GM21381 (cell line): ENCODE results near the gene TNFAIP2.
"Not testable (repeated sequence)": the region's sequence is repeated elsewhere in the genome, so short reads cannot be mapped to it uniquely, and the experiment has no call there.

Experiments used
- ATAC-seq: cut with Tn5 transposase; IDR thresholded peaks from one replicate; pipeline ENCODE4 v1.9.1; 2021; ENCODE audit warnings: mild to moderate bottlenecking, moderate library complexity; ENCODE audit not compliant: unreplicated experiment

The TNFAIP2 gene

GRCh38 chr14:103105580-103106150 lies 17.6 kb upstream of the TNFAIP2 start:
- ATAC-seq, result no peak

- ATAC-seq, result no peak
Observed at GRCh38 chr14:103107455-103107854, 15.8 kb upstream of the TNFAIP2 start.

- ATAC-seq, result no peak
Observed at GRCh38 chr14:103107941-103108748, 15.1 kb upstream of the TNFAIP2 start.

- no peak for ATAC-seq
Observed at GRCh38 chr14:103108749-103109207, 14.5 kb upstream of the TNFAIP2 start.

GRCh38 chr14:103109535-103110441 lies 13.5 kb upstream of the TNFAIP2 start:
- no peak for ATAC-seq

DNA sequence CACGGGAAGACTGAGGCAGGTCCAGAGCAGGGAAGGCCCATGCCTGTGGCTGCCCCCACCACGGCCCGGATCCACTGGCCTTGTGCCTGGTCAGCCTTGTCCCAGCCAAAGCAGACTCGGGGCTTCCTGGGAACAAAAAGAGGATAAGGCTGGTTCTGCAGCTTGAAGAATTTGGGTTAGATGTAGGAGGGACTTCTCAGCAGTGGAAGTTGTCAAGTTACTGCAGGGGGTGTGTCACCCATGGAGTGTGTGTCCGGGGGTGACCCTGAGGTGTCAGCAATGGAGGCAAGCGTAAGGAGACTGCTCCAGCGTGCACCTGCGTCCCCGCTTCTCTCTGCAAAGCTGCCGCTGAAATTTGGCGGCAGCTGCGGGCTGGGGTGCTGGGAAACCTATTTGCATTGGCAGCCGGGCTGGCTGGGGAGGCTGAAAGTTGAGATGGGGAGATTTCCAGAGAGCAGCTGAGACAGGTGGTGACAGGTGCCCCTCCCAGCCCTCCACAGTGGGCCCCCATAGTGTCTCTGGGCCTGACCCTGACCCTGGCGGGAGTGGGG lies 12.5 kb upstream of the TNFAIP2 start:
- ATAC-seq, result no peak

GRCh38 chr14:103111232-103111868 lies 11.9 kb upstream of the TNFAIP2 start:
- no peak for ATAC-seq

GRCh38 chr14:103112400-103113243 lies 10.6 kb upstream of the TNFAIP2 start:
- no peak for ATAC-seq

DNA sequence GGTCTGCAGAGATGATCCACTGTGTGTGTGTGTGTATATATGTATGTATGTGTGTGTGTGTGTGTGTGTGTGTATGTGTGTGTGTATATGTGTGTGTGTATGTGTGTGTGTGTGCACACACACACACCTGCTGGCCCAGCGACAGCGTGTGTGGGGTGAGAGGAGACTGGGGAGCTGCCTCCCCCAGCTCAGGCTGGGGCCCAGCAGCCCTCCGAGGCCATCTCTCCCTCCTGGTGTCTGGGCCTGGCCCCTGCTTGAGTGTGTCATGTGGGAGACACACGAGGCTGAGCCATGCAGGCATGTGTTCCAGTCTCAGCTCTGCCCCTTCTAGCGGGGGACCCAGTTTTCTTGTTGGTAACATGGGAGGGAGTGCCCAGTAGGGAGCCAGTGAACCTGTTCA lies 10.0 kb upstream of the TNFAIP2 start:
- no peak for ATAC-seq

- no peak for ATAC-seq
Observed at GRCh38 chr14:103113774-103114173, 9.5 kb upstream of the TNFAIP2 start.

DNA sequence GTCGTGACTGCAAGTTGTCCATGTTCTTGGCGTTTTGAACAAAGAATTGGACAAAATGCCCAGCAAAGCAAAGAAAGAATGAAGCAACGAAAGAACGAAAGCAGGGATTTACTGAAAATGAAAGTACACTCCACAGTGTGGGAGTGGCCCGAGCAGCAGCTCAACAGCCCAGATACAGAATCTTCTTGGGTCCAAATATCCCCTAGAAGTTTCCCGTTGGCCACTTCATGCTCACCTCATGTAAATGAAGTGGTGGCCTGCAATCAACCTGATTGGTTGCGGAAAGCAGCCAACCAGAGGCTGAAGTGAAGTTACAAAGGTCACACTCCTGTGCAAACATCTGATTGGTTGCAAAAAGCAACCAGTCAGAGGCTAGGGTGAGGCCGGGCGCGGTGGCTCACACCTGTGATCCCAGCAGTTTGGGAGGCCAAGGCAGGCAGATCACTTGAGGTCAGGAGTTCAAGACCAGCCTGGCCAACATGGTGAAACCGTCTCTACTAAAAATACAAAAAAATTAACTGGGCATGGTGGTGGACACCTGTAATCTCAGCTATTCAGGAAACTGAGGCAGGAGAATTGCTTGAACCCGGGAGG lies 8.1 kb upstream of the TNFAIP2 start:
- not testable (repeated sequence) for ATAC-seq

GRCh38 chr14:103115845-103116572 lies 7.3 kb upstream of the TNFAIP2 start:
- no peak for ATAC-seq

DNA sequence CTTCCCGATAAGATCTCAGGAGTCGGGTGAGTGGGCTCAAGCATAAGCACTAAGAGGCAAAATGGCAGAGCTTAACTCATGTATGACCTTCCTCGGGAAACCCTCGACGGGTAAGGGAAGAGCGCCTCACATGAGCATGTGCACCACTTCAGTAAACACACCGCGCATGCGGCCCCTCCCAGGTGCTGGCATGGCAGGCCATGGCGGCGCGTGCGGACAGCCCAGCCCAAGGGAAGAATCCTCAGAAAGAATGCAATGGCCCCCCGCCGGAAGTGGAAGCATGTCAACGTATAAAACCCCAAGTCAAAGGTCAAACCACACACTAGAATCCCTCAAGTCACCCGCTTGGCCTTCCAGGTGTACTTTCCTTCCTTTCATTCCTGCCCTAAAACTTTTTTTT lies 6.6 kb upstream of the TNFAIP2 start:
- ATAC-seq, result no peak

- not testable (repeated sequence) for ATAC-seq
Observed at GRCh38 chr14:103117499-103117898, 5.8 kb upstream of the TNFAIP2 start.

DNA sequence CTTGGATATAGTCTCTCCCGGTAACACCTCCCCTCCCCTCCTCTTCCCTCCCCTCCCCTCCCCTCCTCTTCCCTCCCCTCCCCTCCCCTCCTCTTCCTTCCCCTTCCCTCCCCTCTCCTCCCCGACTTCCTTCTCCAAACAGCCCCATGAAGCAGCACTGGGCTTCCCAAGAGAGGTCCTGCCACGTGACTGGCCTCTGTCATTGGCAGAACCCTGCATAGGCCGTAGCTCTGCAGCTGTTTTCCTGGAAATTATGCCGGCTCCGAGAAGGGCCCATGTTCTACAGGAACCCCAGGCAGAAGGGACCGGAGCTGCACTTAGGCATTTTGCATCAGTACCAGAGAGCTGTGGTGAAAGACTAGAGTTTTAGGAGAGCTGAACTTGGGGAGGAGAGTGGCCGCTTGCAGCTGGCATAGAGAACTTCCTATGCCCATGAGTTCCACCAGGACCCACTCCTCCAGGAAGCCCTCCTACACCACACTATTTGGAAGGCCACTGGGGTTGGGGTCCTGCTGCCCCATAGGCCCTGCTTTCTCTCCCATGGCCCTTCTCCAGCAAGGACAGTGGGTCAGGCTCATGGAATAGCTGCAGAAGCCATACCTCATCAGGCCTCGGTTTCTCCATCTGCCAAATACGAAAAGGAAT lies 5.1 kb upstream of the TNFAIP2 start:
- ATAC-seq, result no peak

DNA sequence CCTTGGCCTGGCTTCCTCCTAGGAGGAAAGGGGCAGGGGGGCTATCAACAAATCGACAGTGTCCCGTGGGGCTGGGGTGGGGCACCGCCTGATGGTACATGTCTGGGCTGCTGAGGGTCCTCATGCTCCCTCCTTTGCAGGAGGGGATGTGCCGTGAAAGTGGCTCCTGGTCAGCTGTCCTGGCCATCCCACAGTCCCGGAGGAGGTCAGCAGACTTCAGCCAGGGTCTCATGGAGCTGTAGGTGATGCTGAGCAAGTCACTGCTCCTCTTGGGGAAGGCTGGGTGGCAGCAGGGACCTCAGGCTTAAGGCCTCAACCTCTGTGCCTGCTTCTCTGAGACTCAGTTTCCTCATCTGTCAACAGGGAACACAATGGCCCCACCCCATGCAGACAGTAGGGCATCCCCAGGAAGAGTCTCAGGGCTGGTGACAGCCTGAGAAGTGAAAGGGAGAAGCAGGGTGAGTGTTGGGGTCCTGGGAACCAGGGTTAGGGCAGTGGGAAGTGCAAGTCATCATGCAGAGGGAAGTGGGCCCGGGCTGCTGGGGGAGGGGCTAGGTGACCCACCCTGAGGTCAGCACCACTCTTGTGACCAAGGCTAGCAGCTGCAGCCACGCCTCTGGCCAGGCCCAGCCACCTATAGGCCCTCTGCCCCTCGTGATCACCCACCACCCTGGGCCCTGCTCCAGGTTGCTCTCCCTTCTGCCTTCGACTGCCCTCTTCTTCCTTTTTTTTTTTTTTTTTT lies 4.4 kb upstream of the TNFAIP2 start:
- no peak for ATAC-seq

GRCh38 chr14:103119527-103119926 lies 3.7 kb upstream of the TNFAIP2 start:
- not testable (repeated sequence) for ATAC-seq
